H9 (cell line): ENCODE results near the gene ECHS1. TPM values are rescaled to one million over a fixed set of nuclear protein-coding genes. Genes with fewer than 3 reads are reported as not detected.

Source experiments
- DNase-seq: peaks from one replicate; pipeline ENCODE4 v3.0.0-alpha.2; 2017
- H2AFZ ChIP-seq: one replicate; pipeline ENCODE4 v1.6.1; 2013; ENCODE audit warnings: mild to moderate bottlenecking, low read length, control low read depth, moderate library complexity
- H2AK5ac ChIP-seq: 2 replicates; pipeline ENCODE4 v1.6.1; 2013; ENCODE audit warnings: low read length, control low read depth, mixed read lengths; ENCODE audit not compliant: insufficient read length
- H2BK120ac ChIP-seq: one replicate; pipeline ENCODE4 v1.6.1; 2013; ENCODE audit warnings: low read depth, mild to moderate bottlenecking, low read length, control low read depth, inconsistent platforms; ENCODE audit not compliant: poor library complexity, severe bottlenecking
- H2BK12ac ChIP-seq: 2 replicates; pipeline ENCODE4 v1.6.1; 2013; ENCODE audit warnings: low read length, control low read depth, mixed read lengths, low read depth; ENCODE audit not compliant: insufficient read length
- H2BK15ac ChIP-seq: 2 replicates; pipeline ENCODE4 v1.6.1; 2013; ENCODE audit warnings: low read depth, low read length, control low read depth
- H2BK20ac ChIP-seq: one replicate; pipeline ENCODE4 v1.6.1; 2013; ENCODE audit warnings: low read depth, mild to moderate bottlenecking, low read length, control low read depth, inconsistent platforms; ENCODE audit not compliant: poor library complexity, severe bottlenecking
- H2BK5ac ChIP-seq: 2 replicates; pipeline ENCODE4 v1.6.1; 2013; ENCODE audit warnings: low read length, control low read depth, mixed read lengths; ENCODE audit not compliant: insufficient read length
- H3K14ac ChIP-seq: 2 replicates; pipeline ENCODE4 v1.6.1; 2013; ENCODE audit warnings: low read length, control low read depth; ENCODE audit not compliant: insufficient read depth
- H3K18ac ChIP-seq: 2 replicates; pipeline ENCODE4 v1.6.1; 2013; ENCODE audit warnings: low read depth, mild to moderate bottlenecking, mixed read lengths, low read length, control low read depth; ENCODE audit not compliant: insufficient read length
- H3K23ac ChIP-seq: 2 replicates; pipeline ENCODE4 v1.6.1; 2013; ENCODE audit warnings: low read length, control low read depth, mixed read lengths, low read depth; ENCODE audit not compliant: insufficient read length
- H3K23me2 ChIP-seq: 2 replicates; pipeline ENCODE4 v1.6.1; 2013; ENCODE audit warnings: low read depth, mild to moderate bottlenecking, mixed read lengths, low read length, control low read depth; ENCODE audit not compliant: insufficient read length, poor library complexity, severe bottlenecking
- H3K27ac ChIP-seq: 2 replicates; pipeline ENCODE4 v1.5.1; 2013; ENCODE audit warnings: low read length, control low read depth, mixed read lengths, low read depth; ENCODE audit not compliant: insufficient read length
- H3K27me3 ChIP-seq: 2 replicates; pipeline ENCODE4 v1.6.1; 2013; ENCODE audit warnings: low read length, control low read depth, inconsistent platforms; ENCODE audit not compliant: insufficient read depth
- H3K4ac ChIP-seq: 2 replicates; pipeline ENCODE4 v1.6.1; 2013; ENCODE audit warnings: low read depth, mild to moderate bottlenecking, control low read depth, inconsistent platforms, low read length, moderate library complexity
- H3K4me1 ChIP-seq: 2 replicates; pipeline ENCODE4 v1.6.1; 2013; ENCODE audit warnings: low read length, control low read depth, inconsistent platforms; ENCODE audit not compliant: insufficient read depth
- H3K4me2 ChIP-seq: 2 replicates; pipeline ENCODE4 v1.6.1; 2013; ENCODE audit warnings: low read length, control low read depth, mixed read lengths; ENCODE audit not compliant: insufficient read length, insufficient read depth
- H3K56ac ChIP-seq: 2 replicates; pipeline ENCODE4 v1.6.1; 2013; ENCODE audit warnings: low read depth, mild to moderate bottlenecking, mixed read lengths, low read length, control low read depth; ENCODE audit not compliant: insufficient read length
- H3K79me1 ChIP-seq: 2 replicates; pipeline ENCODE4 v1.6.1; 2013; ENCODE audit warnings: low read depth, mild to moderate bottlenecking, moderate library complexity, low read length, control low read depth, inconsistent platforms; ENCODE audit not compliant: insufficient read depth, poor library complexity, severe bottlenecking
- H3K79me2 ChIP-seq: 2 replicates; pipeline ENCODE4 v1.6.1; 2013; ENCODE audit warnings: low read length, control low read depth, inconsistent platforms; ENCODE audit not compliant: insufficient read depth
- H3K9ac ChIP-seq: 2 replicates; pipeline ENCODE4 v1.6.1; 2013; ENCODE audit warnings: low read length, control low read depth, mixed read lengths; ENCODE audit not compliant: insufficient read length; ENCODE audit errors: extremely low read depth
- H3K9me3 ChIP-seq: one replicate; pipeline ENCODE4 v1.6.1; 2013; ENCODE audit warnings: low read depth, low read length, inconsistent platforms; ENCODE audit not compliant: control insufficient read depth
- H3T11ph ChIP-seq: one replicate; pipeline ENCODE4 v1.6.1; 2013; ENCODE audit warnings: mild to moderate bottlenecking, low read length, control low read depth, inconsistent platforms
- H4K20me1 ChIP-seq: one replicate; pipeline ENCODE4 v1.6.1; 2013; ENCODE audit not compliant: control insufficient read depth, insufficient read length, insufficient read depth
- H4K5ac ChIP-seq: 2 replicates; pipeline ENCODE4 v1.6.1; 2013; ENCODE audit warnings: low read depth, mild to moderate bottlenecking, mixed read lengths, low read length, control low read depth; ENCODE audit not compliant: insufficient read length
- H4K8ac ChIP-seq: replicated peaks from 2 replicates; pipeline ENCODE4 v1.6.1; 2013; ENCODE audit warnings: low read length, control low read depth, mixed read lengths, low read depth; ENCODE audit not compliant: insufficient read length
- H4K91ac ChIP-seq: 2 replicates; pipeline ENCODE4 v1.6.1; 2013; ENCODE audit warnings: low read depth, mild to moderate bottlenecking, moderate library complexity, mixed read lengths, low read length, control low read depth; ENCODE audit not compliant: insufficient read length
- H3K27ac Mint-ChIP-seq, 3 experiments: 2 replicates in 2 of 3; 3 replicates in 1 of 3; pipeline ENCODE4 v1.8.0; 2020 to 2021; ENCODE audit warnings: mixed read lengths in 3 of 3, mild to moderate bottlenecking in 1 of 3, moderate library complexity in 1 of 3
- H3K27me3 Mint-ChIP-seq: 2 replicates; pipeline ENCODE4 v1.8.0; 2021; ENCODE audit warnings: low read depth, mild to moderate bottlenecking, moderate library complexity, mixed read lengths
- H3K36me3 Mint-ChIP-seq, 3 experiments: 2 replicates in 2 of 3; 3 replicates in 1 of 3; pipeline ENCODE4 v1.8.0; 2020 to 2021; ENCODE audit warnings: low read depth in 3 of 3, mixed read lengths in 3 of 3; ENCODE audit not compliant: insufficient read depth in 1 of 3
- H3K4me1 Mint-ChIP-seq, 2 experiments: 2 replicates each; pipeline ENCODE4 v1.8.0; 2020; ENCODE audit warnings: mixed read lengths in 2 of 2
- H3K4me3 Mint-ChIP-seq, 2 experiments: 2 replicates in 1 of 2; 3 replicates in 1 of 2; pipeline ENCODE4 v1.8.0; 2020 to 2021; ENCODE audit warnings: mild to moderate bottlenecking in 2 of 2, mixed read lengths in 2 of 2, moderate library complexity in 1 of 2
- H3K9me3 Mint-ChIP-seq, 2 experiments: 2 replicates in 1 of 2; 3 replicates in 1 of 2; pipeline ENCODE4 v1.8.0; 2020; ENCODE audit warnings: mild to moderate bottlenecking in 2 of 2, mixed read lengths in 2 of 2, moderate library complexity in 1 of 2
- WGBS: extraction: QIAGEN DNeasy Blood & Tissue Kit; methylation state at CpG from one replicate; pipeline ENCODE4 v1.1.7; 2013; ENCODE audit warnings: missing lambda C conversion rate, low lambda C conversion rate, mixed read lengths; ENCODE audit not compliant: insufficient read length; ENCODE audit errors: extremely low coverage; 5-methylcytosine and 5-hydroxymethylcytosine counted together
- total RNA-seq: library from RNA; stranded (reverse); gene quantifications from 2 replicates; pipeline ENCODE4 v1.2.1, GENCODE V29; 2021
- TF ChIP-seq, protein P1 (sequence below): fragments of 200-600 bp; sonication (generic); conservative IDR thresholded peaks from 3 replicates; pipeline ENCODE4 v1.8.0; 2021; ENCODE audit warnings: antibody characterized with exemption, mild to moderate bottlenecking

The ECHS1 gene
- total RNA-seq, 1 experiment from 2014 or later = 94.1 TPM

DNA sequence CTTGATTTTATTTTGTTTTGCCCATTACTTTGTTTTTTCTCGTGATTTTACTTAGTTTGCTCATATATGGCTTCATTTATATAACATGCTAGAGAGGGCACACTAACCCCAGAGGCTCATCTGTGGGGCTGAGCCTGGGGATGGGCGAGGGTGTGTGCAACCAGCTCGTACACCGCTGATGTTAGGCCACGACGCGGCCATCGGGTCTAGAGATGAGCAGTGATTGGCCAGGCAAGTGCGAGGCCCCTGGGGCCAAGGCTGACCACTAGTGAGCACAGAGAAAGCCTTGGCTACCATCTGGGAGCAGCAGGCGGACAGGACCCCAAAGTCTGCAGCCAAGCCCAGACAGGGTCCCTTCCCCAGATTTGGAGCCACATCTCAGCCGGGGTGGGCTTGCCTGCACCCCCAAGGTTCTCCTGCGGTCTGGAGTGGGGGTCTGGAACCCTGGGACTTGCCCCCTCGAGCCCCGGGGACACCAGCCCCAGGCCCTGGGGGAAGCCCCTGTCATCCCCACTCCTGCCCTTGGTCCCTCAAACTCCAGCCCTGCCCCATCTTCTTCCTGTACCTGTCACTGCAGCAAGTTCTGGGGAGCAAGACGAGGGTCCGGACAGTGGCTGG, 19.1 kb downstream of the ECHS1 start:
- no peak overlapping the region for H2AK5ac ChIP-seq
- H4K20me1 ChIP-seq = no peaks in the 10 kb centered on the region
- no peak overlapping the region for H3K18ac ChIP-seq
- WGBS = no CpG with 5 or more reads among the region's 16 CpGs
- no peak overlapping the region for H2BK5ac ChIP-seq
- H3K23ac ChIP-seq = no peak overlapping the region
- H3K4me2 ChIP-seq = no peak overlapping the region
- Mint-ChIP-seq H3K27ac (no peak overlapping the region), H3K4me1 (peaks cover 2 to 10% of the 10 kb centered on the region in 2 experiments; a peak in 2 of 4 replicates), H3K4me3 (no peak overlapping the region; a peak in 1 of 5 replicates), H3K27me3 (peaks cover 8% of the 10 kb centered on the region), H3K9me3 (no peaks in the 10 kb centered on the region), H3K36me3 (peaks cover 0 to 3% (median 3%) of the 10 kb centered on the region in 3 experiments; a peak in 1 of 7 replicates)
- no peak overlapping the region for H2BK120ac ChIP-seq
- no peak overlapping the region for H4K5ac ChIP-seq
- H2BK20ac ChIP-seq = no peak overlapping the region
- H3K27me3 ChIP-seq = no peaks in the 10 kb centered on the region
- H3K4ac ChIP-seq = no peak overlapping the region
- no peaks in the 10 kb centered on the region for H3K79me2 ChIP-seq
- TF ChIP-seq, protein P1, sequence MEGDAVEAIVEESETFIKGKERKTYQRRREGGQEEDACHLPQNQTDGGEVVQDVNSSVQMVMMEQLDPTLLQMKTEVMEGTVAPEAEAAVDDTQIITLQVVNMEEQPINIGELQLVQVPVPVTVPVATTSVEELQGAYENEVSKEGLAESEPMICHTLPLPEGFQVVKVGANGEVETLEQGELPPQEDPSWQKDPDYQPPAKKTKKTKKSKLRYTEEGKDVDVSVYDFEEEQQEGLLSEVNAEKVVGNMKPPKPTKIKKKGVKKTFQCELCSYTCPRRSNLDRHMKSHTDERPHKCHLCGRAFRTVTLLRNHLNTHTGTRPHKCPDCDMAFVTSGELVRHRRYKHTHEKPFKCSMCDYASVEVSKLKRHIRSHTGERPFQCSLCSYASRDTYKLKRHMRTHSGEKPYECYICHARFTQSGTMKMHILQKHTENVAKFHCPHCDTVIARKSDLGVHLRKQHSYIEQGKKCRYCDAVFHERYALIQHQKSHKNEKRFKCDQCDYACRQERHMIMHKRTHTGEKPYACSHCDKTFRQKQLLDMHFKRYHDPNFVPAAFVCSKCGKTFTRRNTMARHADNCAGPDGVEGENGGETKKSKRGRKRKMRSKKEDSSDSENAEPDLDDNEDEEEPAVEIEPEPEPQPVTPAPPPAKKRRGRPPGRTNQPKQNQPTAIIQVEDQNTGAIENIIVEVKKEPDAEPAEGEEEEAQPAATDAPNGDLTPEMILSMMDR = no peak
- no peaks in the 10 kb centered on the region for H3K9me3 ChIP-seq
- H3K56ac ChIP-seq = no peak overlapping the region
- no peak overlapping the region for H2BK15ac ChIP-seq
- DNase-seq = no peak
- H4K8ac ChIP-seq = no peak overlapping the region
- H3K79me1 ChIP-seq = no peaks in the 10 kb centered on the region
- H2AFZ ChIP-seq = no peak overlapping the region
- no peak overlapping the region for H2BK12ac ChIP-seq
- no peaks in the 10 kb centered on the region for H3K4me1 ChIP-seq
- no peaks in the 10 kb centered on the region for H3K23me2 ChIP-seq
- no peak overlapping the region for H4K91ac ChIP-seq
- no peak overlapping the region for H3K9ac ChIP-seq
- no peak overlapping the region for H3T11ph ChIP-seq
- no peak overlapping the region for H3K27ac ChIP-seq
- no peak overlapping the region for H3K14ac ChIP-seq
